ENCODE results near the gene SDHA.

- TF ChIP-seq, protein P1, sequence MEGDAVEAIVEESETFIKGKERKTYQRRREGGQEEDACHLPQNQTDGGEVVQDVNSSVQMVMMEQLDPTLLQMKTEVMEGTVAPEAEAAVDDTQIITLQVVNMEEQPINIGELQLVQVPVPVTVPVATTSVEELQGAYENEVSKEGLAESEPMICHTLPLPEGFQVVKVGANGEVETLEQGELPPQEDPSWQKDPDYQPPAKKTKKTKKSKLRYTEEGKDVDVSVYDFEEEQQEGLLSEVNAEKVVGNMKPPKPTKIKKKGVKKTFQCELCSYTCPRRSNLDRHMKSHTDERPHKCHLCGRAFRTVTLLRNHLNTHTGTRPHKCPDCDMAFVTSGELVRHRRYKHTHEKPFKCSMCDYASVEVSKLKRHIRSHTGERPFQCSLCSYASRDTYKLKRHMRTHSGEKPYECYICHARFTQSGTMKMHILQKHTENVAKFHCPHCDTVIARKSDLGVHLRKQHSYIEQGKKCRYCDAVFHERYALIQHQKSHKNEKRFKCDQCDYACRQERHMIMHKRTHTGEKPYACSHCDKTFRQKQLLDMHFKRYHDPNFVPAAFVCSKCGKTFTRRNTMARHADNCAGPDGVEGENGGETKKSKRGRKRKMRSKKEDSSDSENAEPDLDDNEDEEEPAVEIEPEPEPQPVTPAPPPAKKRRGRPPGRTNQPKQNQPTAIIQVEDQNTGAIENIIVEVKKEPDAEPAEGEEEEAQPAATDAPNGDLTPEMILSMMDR (IDR thresholded peaks at IDR 0.05; ENCODE audit: control extremely low read depth in 1 of 3, insufficient read depth in 1 of 3, low read depth in 1 of 3, low read length in 3 of 3), result no peak
- no peak for TF ChIP-seq CEBPB (IDR thresholded peaks at IDR 0.05; ENCODE audit: low read depth, low read length)
- no peak for TF ChIP-seq PHF8 (conservative IDR thresholded peaks at IDR 0.05; ENCODE audit: low read depth, low read length)
- TF ChIP-seq POLR2A (IDR thresholded peaks at IDR 0.05; ENCODE audit: control extremely low read depth in 1 of 2, low read depth in 2 of 2, low read length in 2 of 2), result no peak
- no peak for TF ChIP-seq TAF1 (IDR thresholded peaks at IDR 0.05; ENCODE audit: low read depth, low read length)
- TF ChIP-seq TAF7 (optimal IDR thresholded peaks at IDR 0.05; ENCODE audit: borderline replicate concordance, low read depth, low read length), result no peak
- TF ChIP-seq SUZ12 (IDR thresholded peaks at IDR 0.05; ENCODE audit: low read length), result no peak
- TF ChIP-seq, protein P2, sequence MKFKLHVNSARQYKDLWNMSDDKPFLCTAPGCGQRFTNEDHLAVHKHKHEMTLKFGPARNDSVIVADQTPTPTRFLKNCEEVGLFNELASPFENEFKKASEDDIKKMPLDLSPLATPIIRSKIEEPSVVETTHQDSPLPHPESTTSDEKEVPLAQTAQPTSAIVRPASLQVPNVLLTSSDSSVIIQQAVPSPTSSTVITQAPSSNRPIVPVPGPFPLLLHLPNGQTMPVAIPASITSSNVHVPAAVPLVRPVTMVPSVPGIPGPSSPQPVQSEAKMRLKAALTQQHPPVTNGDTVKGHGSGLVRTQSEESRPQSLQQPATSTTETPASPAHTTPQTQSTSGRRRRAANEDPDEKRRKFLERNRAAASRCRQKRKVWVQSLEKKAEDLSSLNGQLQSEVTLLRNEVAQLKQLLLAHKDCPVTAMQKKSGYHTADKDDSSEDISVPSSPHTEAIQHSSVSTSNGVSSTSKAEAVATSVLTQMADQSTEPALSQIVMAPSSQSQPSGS (IDR thresholded peaks at IDR 0.05; ENCODE audit: low read length), result no peak
- TF ChIP-seq CBX5 (IDR thresholded peaks at IDR 0.05; ENCODE audit: low read depth, low read length), result no peak
- TF ChIP-seq POLR2AphosphoS5 (IDR thresholded peaks at IDR 0.05; ENCODE audit: low read depth, low read length), result no peak
Measured at GRCh38 chr5:191949-192690, 26.0 kb upstream of the SDHA start.
